TTC549 (cell line): ENCODE data around the gene NR6A1.

Experiments
- FAIRE-seq: peaks from 2 replicates; lab custom pipeline; 2012; peaks lifted over from hg19 to GRCh38; lab: Jason Lieb, UNC

NR6A1 gene

GRCh38 chr9:124518116-124518515 is 253.0 kb downstream of the NR6A1 start:
- no peak for FAIRE-seq

- FAIRE-seq = no peak
These were observed 253.5 kb downstream of the NR6A1 start for GRCh38 chr9:124517600-124517999.

- FAIRE-seq = no peak
These were observed 256.2 kb downstream of the NR6A1 start for GRCh38 chr9:124514874-124515273.

GRCh38 chr9:124514125-124514524 is 257.0 kb downstream of the NR6A1 start:
- no peak for FAIRE-seq

- FAIRE-seq = no peak
These were observed 257.6 kb downstream of the NR6A1 start for GRCh38 chr9:124513376-124513994.

- no peak for FAIRE-seq
These were observed 258.3 kb downstream of the NR6A1 start for GRCh38 chr9:124512806-124513204.

GRCh38 chr9:124511891-124512805 is 259.0 kb downstream of the NR6A1 start:
- FAIRE-seq = no peak

- FAIRE-seq = no peak
These were observed 259.7 kb downstream of the NR6A1 start for GRCh38 chr9:124511426-124511840.

GRCh38 chr9:124510650-124511425 is 260.3 kb downstream of the NR6A1 start:
- FAIRE-seq = no peak

GRCh38 chr9:124507880-124508423 is 263.2 kb downstream of the NR6A1 start:
- no peak for FAIRE-seq

- FAIRE-seq = no peak
These were observed 263.9 kb downstream of the NR6A1 start, which contains the start of gene NR5A1 for GRCh38 chr9:124506931-124507879. Gene NR5A1 (minus strand): TSS chr9:124507399. CDS start chr9:124503395, 4,004 bp downstream.

GRCh38 chr9:124506433-124506832 is 264.7 kb downstream of the NR6A1 start:
- no peak for FAIRE-seq

- FAIRE-seq = no peak
These were observed 265.2 kb downstream of the NR6A1 start for GRCh38 chr9:124505901-124506346.

- no peak for FAIRE-seq
These were observed 265.9 kb downstream of the NR6A1 start for GRCh38 chr9:124505006-124505900.

GRCh38 chr9:124504530-124505005 is 266.5 kb downstream of the NR6A1 start:
- FAIRE-seq = no peak

- no peak for FAIRE-seq
These were observed 267.2 kb downstream of the NR6A1 start for GRCh38 chr9:124503713-124504529.

GRCh38 chr9:124502711-124503702 is 268.1 kb downstream of the NR6A1 start:
- no peak for FAIRE-seq
